MM.1S (cell line): Measurements from ENCODE around the gene TENT4A.

ENCODE experiments used
- DNase-seq: peaks from one replicate; pipeline ENCODE4 v3.0.0-alpha.2; 2015
- H2AFZ ChIP-seq: fragments of 300-600 bp; sonication (generic); 2 replicates; pipeline ENCODE4 v1.6.0; 2016; ENCODE audit warnings: antibody characterized with exemption, low read length
- H3F3A ChIP-seq: fragments of 300-600 bp; sonication (generic); 2 replicates; pipeline ENCODE4 v1.6.1; 2016; ENCODE audit warnings: mild to moderate bottlenecking, antibody characterized with exemption, low read length, moderate library complexity, mixed read lengths; ENCODE audit not compliant: insufficient read depth
- H3K27ac ChIP-seq: fragments of 300-600 bp; sonication (generic); 2 replicates; pipeline ENCODE4 v1.5.1; 2016; ENCODE audit warnings: mild to moderate bottlenecking, low read length
- H3K27me3 ChIP-seq: fragments of 300-600 bp; sonication (generic); replicated peaks from 2 replicates; pipeline ENCODE4 v1.6.0; 2016; ENCODE audit warnings: low read length; ENCODE audit not compliant: insufficient read depth
- H3K36me3 ChIP-seq: fragments of 300-600 bp; sonication (generic); replicated peaks from 2 replicates; pipeline ENCODE4 v1.6.1; 2016; ENCODE audit warnings: mild to moderate bottlenecking, low read length, mixed read lengths; ENCODE audit not compliant: insufficient read depth
- H3K4me1 ChIP-seq: fragments of 300-600 bp; sonication (generic); 2 replicates; pipeline ENCODE4 v1.6.1; 2016; ENCODE audit warnings: low read length, mixed read lengths
- H3K4me2 ChIP-seq: fragments of 300-600 bp; sonication (generic); 2 replicates; pipeline ENCODE4 v1.6.0; 2016; ENCODE audit warnings: low read depth, low read length
- H3K4me3 ChIP-seq: fragments of 300-600 bp; sonication (generic); 2 replicates; pipeline ENCODE4 v1.5.1; 2016; ENCODE audit warnings: low read length, mixed read lengths
- H3K79me2 ChIP-seq: fragments of 300-600 bp; sonication (generic); 2 replicates; pipeline ENCODE4 v1.6.1; 2016; ENCODE audit warnings: mixed run types, low read length, mixed read lengths
- H3K9ac ChIP-seq: fragments of 300-600 bp; sonication (generic); 2 replicates; pipeline ENCODE4 v1.6.1; 2016; ENCODE audit warnings: low read length, mixed read lengths
- H3K9me2 ChIP-seq: fragments of 300-600 bp; sonication (generic); replicated peaks from 2 replicates; pipeline ENCODE4 v1.6.1; 2016; ENCODE audit warnings: mild to moderate bottlenecking, low read length, mixed read lengths; ENCODE audit not compliant: insufficient read depth
- H3K9me3 ChIP-seq: fragments of 300-600 bp; sonication (generic); replicated peaks from 2 replicates; pipeline ENCODE4 v1.6.1; 2016; ENCODE audit warnings: mild to moderate bottlenecking, low read length, mixed read lengths; ENCODE audit not compliant: insufficient read depth
- H4K20me1 ChIP-seq: fragments of 300-600 bp; sonication (generic); 2 replicates; pipeline ENCODE4 v1.6.1; 2016; ENCODE audit warnings: mild to moderate bottlenecking, low read length, moderate library complexity, mixed read lengths; ENCODE audit not compliant: insufficient read depth
- EZH2 ChIP-seq: fragments of 300-600 bp; sonication (generic); optimal IDR thresholded peaks from 2 replicates; pipeline ENCODE3; 2017; ENCODE audit warnings: low read depth, mild to moderate bottlenecking, antibody characterized with exemption, low read length, mixed read lengths
- EZH2phosphoT487 ChIP-seq: fragments of 300-600 bp; sonication (generic); IDR thresholded peaks from 2 replicates; pipeline ENCODE4 v1.6.1; 2018; ENCODE audit warnings: antibody characterized with exemption, low read length
- TF ChIP-seq, protein P1 (sequence below): fragments of 300-600 bp; sonication (generic); IDR thresholded peaks from 2 replicates; pipeline ENCODE4 v1.5.1; 2016; ENCODE audit warnings: antibody characterized with exemption, low read length, mixed read lengths

The TENT4A gene

DNA sequence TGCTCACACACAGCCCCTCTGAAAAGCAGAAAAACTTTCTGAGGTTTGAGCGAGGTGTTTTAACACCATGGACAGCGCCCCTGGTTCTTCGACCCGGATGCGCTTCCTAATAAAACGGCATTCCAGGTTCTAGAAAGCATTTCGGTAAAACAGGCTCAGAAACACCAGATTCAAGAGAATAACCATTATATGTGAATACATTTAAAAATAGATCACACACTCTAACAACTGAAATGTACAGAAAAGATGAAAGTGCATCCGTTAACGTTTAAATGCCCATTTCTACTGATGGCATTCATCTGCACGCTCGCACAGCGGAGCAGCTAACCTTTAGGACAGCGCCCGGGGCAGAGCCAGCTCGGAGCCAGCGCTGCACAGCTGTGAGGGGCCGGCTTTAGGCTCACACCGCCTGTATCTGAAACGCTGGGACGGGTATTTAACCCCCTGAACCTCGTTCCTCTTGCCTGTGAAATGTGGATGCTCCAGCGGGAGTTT, 26.3 kb upstream of the TENT4A start:
- Histone ChIP-seq H3K9ac (no peak overlapping the region), H3K36me3 (no peaks in the 10 kb centered on the region), H4K20me1 (no peaks in the 10 kb centered on the region), H3K4me2 (no peak overlapping the region), H3K9me2 (no peaks in the 10 kb centered on the region), H3K4me3 (no peak overlapping the region), H3K4me1 (no peaks in the 10 kb centered on the region), H3K9me3 (no peaks in the 10 kb centered on the region), H3K27me3 (no peaks in the 10 kb centered on the region), H3F3A (no peaks in the 10 kb centered on the region), H3K79me2 (no peaks in the 10 kb centered on the region), H3K27ac (no peak overlapping the region), H2AFZ (no peak overlapping the region)
- TF ChIP-seq EZH2: no peak
- TF ChIP-seq, protein P1, sequence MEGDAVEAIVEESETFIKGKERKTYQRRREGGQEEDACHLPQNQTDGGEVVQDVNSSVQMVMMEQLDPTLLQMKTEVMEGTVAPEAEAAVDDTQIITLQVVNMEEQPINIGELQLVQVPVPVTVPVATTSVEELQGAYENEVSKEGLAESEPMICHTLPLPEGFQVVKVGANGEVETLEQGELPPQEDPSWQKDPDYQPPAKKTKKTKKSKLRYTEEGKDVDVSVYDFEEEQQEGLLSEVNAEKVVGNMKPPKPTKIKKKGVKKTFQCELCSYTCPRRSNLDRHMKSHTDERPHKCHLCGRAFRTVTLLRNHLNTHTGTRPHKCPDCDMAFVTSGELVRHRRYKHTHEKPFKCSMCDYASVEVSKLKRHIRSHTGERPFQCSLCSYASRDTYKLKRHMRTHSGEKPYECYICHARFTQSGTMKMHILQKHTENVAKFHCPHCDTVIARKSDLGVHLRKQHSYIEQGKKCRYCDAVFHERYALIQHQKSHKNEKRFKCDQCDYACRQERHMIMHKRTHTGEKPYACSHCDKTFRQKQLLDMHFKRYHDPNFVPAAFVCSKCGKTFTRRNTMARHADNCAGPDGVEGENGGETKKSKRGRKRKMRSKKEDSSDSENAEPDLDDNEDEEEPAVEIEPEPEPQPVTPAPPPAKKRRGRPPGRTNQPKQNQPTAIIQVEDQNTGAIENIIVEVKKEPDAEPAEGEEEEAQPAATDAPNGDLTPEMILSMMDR: no peak
- no peak for TF ChIP-seq EZH2phosphoT487
- DNase-seq: no peak

DNA sequence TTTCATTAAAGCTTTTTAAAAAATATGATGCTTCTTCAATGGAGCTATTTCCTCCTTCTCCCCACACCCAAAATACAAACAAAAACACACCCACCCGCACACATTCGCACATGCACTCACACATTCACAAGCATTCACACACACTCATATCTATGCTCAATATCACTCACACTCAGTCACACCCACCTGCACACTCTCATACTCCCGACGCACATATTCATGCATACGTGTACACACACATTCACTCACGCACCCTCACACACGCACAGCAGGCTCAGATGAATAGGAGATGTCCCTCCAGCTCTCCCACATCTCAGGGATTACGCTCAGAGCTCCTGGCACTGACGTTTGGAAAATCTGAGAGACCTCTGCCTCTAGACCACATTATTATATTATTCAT, 25.7 kb upstream of the TENT4A start:
- Histone ChIP-seq H3K4me2 (no peak overlapping the region), H3K27ac (no peak overlapping the region), H3F3A (no peaks in the 10 kb centered on the region), H4K20me1 (no peaks in the 10 kb centered on the region), H3K36me3 (no peaks in the 10 kb centered on the region), H3K9me2 (no peaks in the 10 kb centered on the region), H3K9me3 (no peaks in the 10 kb centered on the region), H3K9ac (no peak overlapping the region), H3K79me2 (no peaks in the 10 kb centered on the region), H2AFZ (no peak overlapping the region), H3K4me3 (no peak overlapping the region), H3K4me1 (no peaks in the 10 kb centered on the region), H3K27me3 (no peaks in the 10 kb centered on the region)
- TF ChIP-seq EZH2 (no peak), EZH2phosphoT487 (no peak)
- TF ChIP-seq, protein P1: no peak
- no peak for DNase-seq

DNA sequence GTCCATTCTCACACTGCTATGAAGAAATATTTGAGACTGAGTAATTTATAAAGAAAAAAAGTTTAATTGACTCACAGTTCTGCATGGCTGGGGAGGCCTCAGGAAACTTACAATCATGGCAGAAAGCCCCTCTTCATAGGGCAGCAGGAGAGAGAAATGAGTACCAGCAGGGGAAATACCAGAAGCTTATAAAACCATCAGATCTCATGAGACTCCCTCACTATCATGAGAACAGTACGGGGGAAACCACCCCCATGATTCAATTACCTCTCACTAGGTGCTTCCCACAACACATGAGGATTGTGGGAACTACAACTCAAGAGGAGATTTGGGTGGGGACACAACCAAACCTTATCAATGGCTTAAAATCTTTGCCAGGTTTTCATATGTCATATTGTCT, 20.3 kb upstream of the TENT4A start:
- Histone ChIP-seq H3F3A (no peaks in the 10 kb centered on the region), H3K79me2 (no peaks in the 10 kb centered on the region), H3K27me3 (no peaks in the 10 kb centered on the region), H3K9me3 (no peaks in the 10 kb centered on the region), H3K36me3 (no peaks in the 10 kb centered on the region), H3K9me2 (no peaks in the 10 kb centered on the region), H3K4me1 (no peaks in the 10 kb centered on the region), H3K4me2 (no peak overlapping the region), H4K20me1 (no peaks in the 10 kb centered on the region), H3K4me3 (no peak overlapping the region), H3K27ac (no peak overlapping the region), H3K9ac (no peak overlapping the region), H2AFZ (no peak overlapping the region)
- no peak for DNase-seq
- TF ChIP-seq EZH2 (no peak), EZH2phosphoT487 (no peak)
- TF ChIP-seq, protein P1: no peak
